ENCODE data around the gene ZC2HC1B.
"Not testable (repeated sequence)": the region's sequence is repeated elsewhere in the genome, so short reads cannot be mapped to it uniquely, and the experiment has no call there.

Gene ZC2HC1B

GRCh38 chr6:143851706-143852105, 12.6 kb upstream of the ZC2HC1B start:
- Mint-ChIP-seq H3K4me1 (ENCODE audit: low read depth) (peaks cover 51% of the 10 kb centered on the region), H3K36me3 (peaks cover 73% of the 10 kb centered on the region)
- H3K27ac Mint-ChIP-seq; H3K4me3 Mint-ChIP-seq; H3K9me3 Mint-ChIP-seq (ENCODE audit: low read depth); H3K27me3 Mint-ChIP-seq: not testable (repeated sequence)

DNA sequence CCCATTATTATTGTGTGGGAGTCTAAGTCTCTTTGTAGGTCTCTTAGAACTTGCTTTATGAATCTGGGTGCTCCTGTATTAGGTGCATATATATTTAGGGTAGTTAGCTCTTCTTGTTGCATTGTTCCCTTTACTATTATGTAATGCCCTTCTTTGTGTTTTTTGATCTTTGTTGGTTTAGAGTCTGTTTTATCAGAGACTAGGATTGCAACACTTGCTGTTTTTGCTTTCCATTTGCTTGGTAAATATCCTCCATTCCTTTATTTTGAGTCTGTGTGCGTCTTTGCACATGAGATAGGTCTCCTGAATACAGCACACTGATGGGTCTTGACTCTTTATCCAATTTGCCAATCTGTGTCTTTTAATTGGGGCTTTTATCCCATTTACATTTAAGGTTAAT, 9.2 kb upstream of the ZC2HC1B start:
- Mint-ChIP-seq H3K4me1 (ENCODE audit: low read depth) (peaks cover 41% of the 10 kb centered on the region), H3K36me3 (peaks cover 63% of the 10 kb centered on the region)
- H3K4me3 Mint-ChIP-seq; H3K27me3 Mint-ChIP-seq; H3K27ac Mint-ChIP-seq; H3K9me3 Mint-ChIP-seq (ENCODE audit: low read depth): not testable (repeated sequence)

GRCh38 chr6:143856762-143857161, 7.5 kb upstream of the ZC2HC1B start:
- not testable (repeated sequence) for H3K27me3 Mint-ChIP-seq; H3K27ac Mint-ChIP-seq; H3K9me3 Mint-ChIP-seq (ENCODE audit: low read depth); H3K4me3 Mint-ChIP-seq
- Mint-ChIP-seq H3K4me1 (ENCODE audit: low read depth) (peaks cover 34% of the 10 kb centered on the region), H3K36me3 (peaks cover 52% of the 10 kb centered on the region)

DNA sequence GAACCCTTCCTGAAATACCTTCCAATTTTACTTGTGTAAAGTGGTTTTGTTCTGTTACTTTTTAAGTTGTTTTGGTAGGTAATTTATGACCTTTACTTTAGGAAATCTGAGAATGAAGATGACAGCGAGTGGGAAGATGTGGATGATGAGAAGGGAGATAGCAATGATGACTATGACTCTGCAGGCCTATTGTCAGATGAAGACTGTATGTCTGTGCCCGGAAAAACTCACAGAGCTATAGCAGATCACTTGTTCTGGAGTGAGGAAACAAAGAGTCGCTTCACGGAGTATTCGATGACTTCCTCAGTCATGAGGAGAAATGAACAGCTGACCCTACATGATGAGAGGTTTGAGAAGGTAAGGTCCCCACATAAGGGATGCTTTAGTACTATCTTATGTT, 6.6 kb upstream of the ZC2HC1B start:
- Mint-ChIP-seq H3K9me3 (ENCODE audit: low read depth) (peaks cover 8% of the 10 kb centered on the region), H3K4me1 (ENCODE audit: low read depth) (peaks cover 25% of the 10 kb centered on the region), H3K36me3 (peaks cover 43% of the 10 kb centered on the region), H3K27ac (no peak overlapping the region), H3K4me3 (no peak overlapping the region), H3K27me3 (no peaks in the 10 kb centered on the region)

GRCh38 chr6:143859891-143860660, 4.2 kb upstream of the ZC2HC1B start:
- Mint-ChIP-seq H3K36me3 (peaks cover 33% of the 10 kb centered on the region), H3K4me1 (ENCODE audit: low read depth) (peaks cover 10% of the 10 kb centered on the region), H3K27ac (no peak overlapping the region), H3K4me3 (no peak overlapping the region), H3K9me3 (ENCODE audit: low read depth) (peaks cover 8% of the 10 kb centered on the region), H3K27me3 (no peaks in the 10 kb centered on the region)

- no peak overlapping the region for H3K4me3 Mint-ChIP-seq
- H3K4me1 Mint-ChIP-seq (ENCODE audit: low read depth): no peaks in the 10 kb centered on the region
- peaks cover 4% of the 10 kb centered on the region for H3K9me3 Mint-ChIP-seq (ENCODE audit: low read depth)
- no peaks in the 10 kb centered on the region for H3K27me3 Mint-ChIP-seq
- H3K36me3 Mint-ChIP-seq: peaks cover 24% of the 10 kb centered on the region
- no peak overlapping the region for H3K27ac Mint-ChIP-seq
Measured at GRCh38 chr6:143863771-143864170, 503 bp upstream of the ZC2HC1B start.

DNA sequence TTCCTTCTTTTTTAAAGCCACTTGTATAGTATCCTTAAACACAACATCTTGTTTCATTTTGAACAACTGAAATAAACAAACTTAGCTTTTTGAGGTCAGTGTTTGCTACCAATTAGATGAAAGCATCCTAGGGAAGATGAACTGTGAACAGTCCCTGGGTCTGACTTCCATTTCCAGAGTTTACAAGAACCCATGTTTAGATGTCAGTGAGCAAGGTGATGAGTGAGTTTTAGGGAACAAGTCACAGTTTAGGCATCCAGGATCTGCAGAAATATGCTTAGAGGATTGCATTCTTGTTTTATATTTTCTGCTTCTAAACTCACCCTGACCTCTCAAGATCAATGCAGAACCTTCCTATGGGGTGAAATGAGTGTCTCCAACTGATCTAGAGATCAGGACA, 3.0 kb downstream of the ZC2HC1B start:
- no peak overlapping the region for H3K27ac Mint-ChIP-seq
- no peaks in the 10 kb centered on the region for H3K27me3 Mint-ChIP-seq
- peaks cover 23% of the 10 kb centered on the region for H3K36me3 Mint-ChIP-seq
- H3K9me3 Mint-ChIP-seq (ENCODE audit: low read depth): peaks cover 5% of the 10 kb centered on the region
- no peaks in the 10 kb centered on the region for H3K4me1 Mint-ChIP-seq (ENCODE audit: low read depth)
- no peak overlapping the region for H3K4me3 Mint-ChIP-seq

GRCh38 chr6:143868808-143869207, 4.5 kb downstream of the ZC2HC1B start:
- not testable (repeated sequence) for H3K4me3 Mint-ChIP-seq; H3K9me3 Mint-ChIP-seq (ENCODE audit: low read depth); H3K4me1 Mint-ChIP-seq (ENCODE audit: low read depth); H3K27me3 Mint-ChIP-seq; H3K27ac Mint-ChIP-seq
- peaks cover 23% of the 10 kb centered on the region for H3K36me3 Mint-ChIP-seq

DNA sequence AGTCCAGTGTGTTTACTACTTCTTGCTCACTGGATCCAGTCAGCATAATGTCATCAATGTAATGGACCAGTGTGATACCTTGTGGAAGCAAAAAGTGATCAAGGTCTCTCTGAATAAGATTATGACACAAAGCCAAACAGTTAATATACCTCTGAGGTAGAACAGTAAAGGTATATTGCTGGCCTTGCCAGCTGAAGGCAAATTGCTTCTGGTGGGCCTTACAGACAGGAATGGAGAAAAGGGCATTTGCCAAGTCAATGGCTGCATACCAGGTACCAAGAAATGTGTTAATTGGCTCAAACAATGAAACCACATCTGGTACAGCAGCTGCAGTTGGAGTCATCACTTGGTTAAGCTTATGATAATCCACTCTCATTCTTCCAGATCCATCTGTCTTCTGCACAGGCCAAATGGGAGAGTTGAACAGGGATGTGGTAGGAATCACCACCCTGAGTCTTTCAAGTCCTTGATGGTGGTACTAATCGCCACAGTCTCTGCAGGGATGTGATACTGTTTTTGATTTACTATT, 7.0 kb downstream of the ZC2HC1B start:
- H3K9me3 Mint-ChIP-seq (ENCODE audit: low read depth): peaks cover 14% of the 10 kb centered on the region
- not testable (repeated sequence) for H3K4me3 Mint-ChIP-seq; H3K27me3 Mint-ChIP-seq; H3K27ac Mint-ChIP-seq; H3K4me1 Mint-ChIP-seq (ENCODE audit: low read depth)
- peaks cover 13% of the 10 kb centered on the region for H3K36me3 Mint-ChIP-seq

GRCh38 chr6:143872201-143872600, 7.9 kb downstream of the ZC2HC1B start:
- Mint-ChIP-seq H3K36me3 (peaks cover 13% of the 10 kb centered on the region), H3K4me1 (ENCODE audit: low read depth) (no peaks in the 10 kb centered on the region), H3K27ac (no peak overlapping the region), H3K27me3 (no peaks in the 10 kb centered on the region), H3K4me3 (no peak overlapping the region), H3K9me3 (ENCODE audit: low read depth) (peaks cover 14% of the 10 kb centered on the region)

DNA sequence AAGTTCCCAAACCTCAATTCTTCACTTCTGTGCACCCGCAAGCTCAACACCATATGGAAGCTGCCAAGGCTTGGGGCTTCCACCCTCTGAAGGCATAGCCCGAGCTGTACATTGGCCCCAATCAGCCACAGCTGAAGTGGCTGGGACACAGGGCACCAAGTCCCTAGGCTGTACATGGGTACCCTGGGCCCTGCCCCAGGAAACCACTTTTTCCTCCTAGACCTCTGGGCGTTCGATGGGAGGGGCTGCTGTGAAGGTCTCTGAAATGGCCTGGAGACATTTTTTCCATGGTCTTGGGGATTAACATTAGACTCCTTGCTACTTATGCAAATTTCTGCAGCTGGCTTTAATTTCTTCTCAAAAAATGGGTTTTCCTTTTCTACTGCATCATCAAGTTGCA, 9.3 kb downstream of the ZC2HC1B start:
- peaks cover 21% of the 10 kb centered on the region for H3K9me3 Mint-ChIP-seq (ENCODE audit: low read depth)
- peaks cover 13% of the 10 kb centered on the region for H3K36me3 Mint-ChIP-seq
- not testable (repeated sequence) for H3K4me3 Mint-ChIP-seq; H3K4me1 Mint-ChIP-seq (ENCODE audit: low read depth); H3K27me3 Mint-ChIP-seq
- peak overlapping the region; percentile 10 for H3K27ac Mint-ChIP-seq

DNA sequence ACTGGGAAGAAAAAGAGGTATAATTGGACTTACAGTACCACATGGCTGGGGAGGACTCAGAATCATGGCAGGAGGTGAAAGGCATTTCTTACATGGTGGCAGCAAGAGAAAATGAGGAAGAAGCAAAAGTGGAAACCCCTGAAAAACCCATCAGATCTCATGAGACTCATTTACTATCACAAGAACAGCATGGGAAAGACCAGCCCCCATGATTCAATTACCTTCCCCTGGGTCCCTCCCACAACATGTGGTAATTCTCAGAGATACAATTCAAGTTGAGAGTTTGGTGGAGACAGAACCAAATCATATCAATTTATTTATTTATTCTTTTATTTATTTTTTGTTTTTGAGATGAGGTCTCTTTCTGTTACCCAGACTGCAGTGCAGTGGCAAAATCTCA, 10.2 kb downstream of the ZC2HC1B start:
- not testable (repeated sequence) for H3K4me3 Mint-ChIP-seq, H3K36me3 Mint-ChIP-seq, H3K27ac Mint-ChIP-seq

DNA sequence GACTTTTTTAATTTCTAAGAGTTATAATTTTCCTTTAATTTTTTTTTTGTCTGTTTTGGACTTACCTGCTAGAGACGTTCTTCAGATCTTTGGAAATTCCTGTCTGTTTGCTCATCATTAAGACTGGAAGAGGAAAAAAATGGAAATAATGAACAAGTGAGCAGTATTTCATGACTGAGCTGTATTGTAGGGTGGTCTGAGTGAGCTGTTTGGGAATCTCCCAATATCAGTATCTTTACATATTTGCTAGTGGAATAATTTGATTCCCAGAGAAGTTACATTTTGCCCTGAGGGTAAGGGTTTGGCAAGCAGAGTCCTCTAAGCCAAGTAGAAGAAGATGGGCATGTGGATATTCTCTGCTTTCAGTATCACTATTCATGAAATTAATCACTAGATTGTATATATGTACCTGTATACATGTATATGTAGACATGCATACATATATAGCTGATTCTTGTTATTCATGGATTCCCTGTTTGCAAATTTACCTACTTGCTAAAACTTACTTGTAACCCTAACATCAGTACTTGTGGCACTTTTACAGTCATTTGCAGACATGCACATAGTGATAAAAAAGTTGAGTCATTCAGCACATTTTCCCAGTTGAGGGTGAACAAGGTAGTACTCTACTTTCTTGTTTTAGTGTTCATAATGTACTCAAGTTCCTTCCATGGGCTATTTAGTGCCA, 13.5 kb downstream of the ZC2HC1B start:
- H3K27ac Mint-ChIP-seq: no peak overlapping the region
- H3K27me3 Mint-ChIP-seq: no peaks in the 10 kb centered on the region
- no peaks in the 10 kb centered on the region for H3K4me1 Mint-ChIP-seq (ENCODE audit: low read depth)
- peaks cover 10% of the 10 kb centered on the region for H3K36me3 Mint-ChIP-seq
- H3K4me3 Mint-ChIP-seq: no peak overlapping the region
- peaks cover 21% of the 10 kb centered on the region for H3K9me3 Mint-ChIP-seq (ENCODE audit: low read depth)

More for the DNA sequence above, 10.2 kb downstream of the ZC2HC1B start:
- peaks cover 21% of the 10 kb centered on the region for H3K9me3 Mint-ChIP-seq (ENCODE audit: low read depth)
- not testable (repeated sequence) for H3K27me3 Mint-ChIP-seq; H3K4me1 Mint-ChIP-seq (ENCODE audit: low read depth)

DNA sequence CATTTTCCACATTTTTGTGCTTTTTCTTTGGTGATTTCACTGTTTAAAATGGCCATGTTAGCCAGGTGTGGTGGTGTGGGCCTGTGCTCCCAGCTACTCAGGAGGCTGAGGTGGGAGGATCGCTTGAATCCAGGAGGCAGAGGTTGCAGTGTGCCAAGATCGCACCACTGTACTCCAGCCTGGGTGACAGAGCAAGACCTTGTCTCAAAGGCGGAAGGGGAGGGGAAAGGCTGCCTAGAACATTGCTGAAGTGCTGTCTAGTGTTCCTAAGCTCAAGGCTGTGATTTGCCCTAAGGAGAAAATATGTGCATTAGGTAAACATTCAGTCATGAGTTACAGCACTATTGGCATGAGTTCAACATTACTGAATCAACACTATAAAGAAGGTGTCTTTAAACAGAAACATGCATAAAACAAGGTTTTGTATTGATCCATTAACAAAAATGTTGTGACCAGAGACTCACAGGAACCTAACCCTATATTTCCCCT, 14.0 kb downstream of the ZC2HC1B start:
- no peaks in the 10 kb centered on the region for H3K4me1 Mint-ChIP-seq (ENCODE audit: low read depth)
- H3K27me3 Mint-ChIP-seq: no peaks in the 10 kb centered on the region
- no peak overlapping the region for H3K27ac Mint-ChIP-seq
- H3K36me3 Mint-ChIP-seq: peaks cover 10% of the 10 kb centered on the region
- no peak overlapping the region for H3K4me3 Mint-ChIP-seq
- H3K9me3 Mint-ChIP-seq (ENCODE audit: low read depth): peaks cover 21% of the 10 kb centered on the region

- Mint-ChIP-seq H3K27ac (no peak overlapping the region), H3K9me3 (ENCODE audit: low read depth) (peaks cover 19% of the 10 kb centered on the region), H3K4me3 (no peak overlapping the region), H3K4me1 (ENCODE audit: low read depth) (no peaks in the 10 kb centered on the region), H3K27me3 (no peaks in the 10 kb centered on the region), H3K36me3 (peaks cover 12% of the 10 kb centered on the region)
Measured at GRCh38 chr6:143880412-143880811, 16.1 kb downstream of the ZC2HC1B start.
